NCI-H1092 treated with DMSO at 0.1 percent for 48 hours (cell line): ENCODE results near the gene CCN2.

ENCODE experiments used
- DNase-seq: peaks from one replicate; lab custom pipeline; 2025; lab: John Stamatoyannopoulos, UW

The CCN2 gene, protein sequence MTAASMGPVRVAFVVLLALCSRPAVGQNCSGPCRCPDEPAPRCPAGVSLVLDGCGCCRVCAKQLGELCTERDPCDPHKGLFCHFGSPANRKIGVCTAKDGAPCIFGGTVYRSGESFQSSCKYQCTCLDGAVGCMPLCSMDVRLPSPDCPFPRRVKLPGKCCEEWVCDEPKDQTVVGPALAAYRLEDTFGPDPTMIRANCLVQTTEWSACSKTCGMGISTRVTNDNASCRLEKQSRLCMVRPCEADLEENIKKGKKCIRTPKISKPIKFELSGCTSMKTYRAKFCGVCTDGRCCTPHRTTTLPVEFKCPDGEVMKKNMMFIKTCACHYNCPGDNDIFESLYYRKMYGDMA

DNA sequence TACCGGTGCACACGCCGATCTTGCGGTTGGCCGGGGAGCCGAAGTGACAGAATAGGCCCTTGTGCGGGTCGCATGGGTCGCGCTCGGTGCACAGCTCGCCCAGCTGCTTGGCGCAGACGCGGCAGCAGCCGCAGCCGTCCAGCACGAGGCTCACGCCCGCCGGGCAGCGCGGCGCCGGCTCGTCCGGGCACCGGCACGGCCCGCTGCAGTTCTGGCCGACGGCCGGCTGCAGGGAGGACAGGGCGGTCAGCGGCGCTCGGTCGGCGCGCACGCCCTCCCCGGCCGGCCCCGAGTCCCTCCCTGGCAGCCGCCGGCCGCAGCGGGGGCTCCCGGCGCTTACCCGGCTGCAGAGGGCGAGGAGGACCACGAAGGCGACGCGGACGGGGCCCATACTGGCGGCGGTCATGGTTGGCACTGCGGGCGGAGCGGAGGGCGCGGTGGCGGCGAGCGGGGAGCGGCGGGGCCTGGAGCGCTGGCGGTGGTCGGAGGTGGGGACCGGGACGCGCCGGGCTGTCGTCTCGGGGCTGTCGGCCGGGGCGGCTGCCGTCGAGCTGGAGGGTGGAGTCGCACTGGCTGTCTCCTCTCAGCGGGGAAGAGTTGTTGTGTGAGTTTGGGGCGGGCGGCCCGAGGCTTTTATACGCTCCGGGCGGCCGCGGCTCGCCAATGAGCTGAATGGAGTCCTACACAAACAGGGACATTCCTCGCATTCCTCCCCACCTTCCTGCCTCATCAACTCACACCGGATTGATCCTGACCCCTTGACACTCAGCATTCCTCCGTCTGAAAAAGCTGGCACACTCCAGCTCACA lies at the start of gene CCN2:
TSS of gene CCN2 (minus strand) at position 606 of the 809 bp plus-strand sequence. CDS start at position 406, 200 bp downstream.
- DNase-seq, result no peak

DNA sequence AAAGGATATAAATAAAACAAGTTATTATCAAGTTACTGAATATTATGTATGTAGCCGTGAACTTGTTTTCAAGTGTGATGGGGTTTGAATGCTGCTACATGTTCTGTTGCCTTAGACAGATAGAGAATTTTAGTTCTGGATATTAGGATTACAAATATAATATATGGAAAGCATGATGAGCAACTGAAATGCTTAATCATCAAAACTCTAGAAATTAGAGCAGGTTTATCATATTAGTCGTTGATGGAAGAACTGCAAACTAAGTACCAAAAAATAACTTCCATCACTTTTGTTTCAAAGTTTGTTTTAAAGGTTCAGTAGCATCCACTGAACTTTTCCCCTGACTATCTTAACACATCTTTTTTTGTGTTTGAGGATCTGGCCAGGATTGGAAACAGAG lies 49.1 kb upstream of the CCN2 start:
- no peak for DNase-seq

DNA sequence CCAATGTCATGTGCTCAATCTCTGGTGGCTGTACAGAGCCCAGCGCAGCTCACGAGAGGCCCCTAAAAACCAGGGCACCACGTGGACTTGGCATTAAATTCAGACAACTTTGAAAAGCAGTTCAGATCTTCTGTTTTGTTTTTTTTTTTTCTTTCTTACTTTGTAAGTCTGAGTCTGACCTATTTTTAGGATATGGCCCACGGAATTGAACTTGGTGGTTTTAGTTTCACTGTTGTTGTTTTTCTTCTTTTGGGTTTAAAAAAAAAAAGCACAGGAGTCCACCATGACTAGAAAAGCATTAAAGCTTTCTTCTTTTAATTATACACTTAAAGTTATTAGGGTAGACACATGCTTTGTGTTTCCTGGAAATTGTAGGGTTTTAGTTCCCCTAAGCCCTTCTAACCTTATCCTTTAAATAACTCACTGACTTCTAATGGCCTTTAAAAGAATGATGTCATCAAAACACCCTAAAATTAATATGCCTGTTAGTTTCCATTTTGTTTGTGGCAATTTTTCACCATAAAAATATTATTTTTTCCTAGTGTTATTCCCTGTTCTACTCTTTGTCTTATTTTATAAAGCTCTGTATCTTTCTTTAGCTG lies 48.5 kb upstream of the CCN2 start:
- no peak for DNase-seq

DNA sequence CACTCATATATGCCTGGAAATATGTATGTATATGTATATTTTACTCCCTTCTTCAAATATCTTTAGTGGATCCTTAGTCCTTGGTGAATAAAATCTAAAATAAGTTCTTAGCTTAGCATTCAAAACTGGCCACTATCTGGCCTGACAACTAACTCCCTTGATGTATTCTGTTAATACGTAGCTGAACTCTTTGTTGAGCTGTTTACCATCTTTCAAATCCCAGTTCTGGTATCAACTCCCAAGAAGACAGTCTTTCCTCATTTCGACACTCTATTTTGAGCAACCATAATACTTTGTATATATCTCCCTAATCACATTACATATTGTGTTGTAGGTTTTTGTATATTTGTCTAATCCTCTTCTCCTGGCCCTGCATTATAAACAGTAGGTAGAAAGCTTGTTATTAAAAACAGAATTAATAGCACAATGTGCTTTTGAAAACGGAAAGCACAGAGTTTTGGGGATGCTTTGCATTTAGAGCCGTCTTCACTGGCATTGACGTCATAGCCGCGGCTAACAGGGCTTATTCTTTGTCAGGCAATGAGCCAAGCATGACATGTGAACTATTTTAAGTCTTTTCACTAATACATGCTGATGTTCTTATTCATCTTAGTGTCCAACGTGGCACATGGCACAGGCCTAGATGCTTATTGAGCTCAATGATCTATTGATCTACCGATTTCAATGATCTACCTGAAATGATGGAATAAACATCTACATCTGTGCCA lies 47.2 kb upstream of the CCN2 start:
- no peak for DNase-seq

DNA sequence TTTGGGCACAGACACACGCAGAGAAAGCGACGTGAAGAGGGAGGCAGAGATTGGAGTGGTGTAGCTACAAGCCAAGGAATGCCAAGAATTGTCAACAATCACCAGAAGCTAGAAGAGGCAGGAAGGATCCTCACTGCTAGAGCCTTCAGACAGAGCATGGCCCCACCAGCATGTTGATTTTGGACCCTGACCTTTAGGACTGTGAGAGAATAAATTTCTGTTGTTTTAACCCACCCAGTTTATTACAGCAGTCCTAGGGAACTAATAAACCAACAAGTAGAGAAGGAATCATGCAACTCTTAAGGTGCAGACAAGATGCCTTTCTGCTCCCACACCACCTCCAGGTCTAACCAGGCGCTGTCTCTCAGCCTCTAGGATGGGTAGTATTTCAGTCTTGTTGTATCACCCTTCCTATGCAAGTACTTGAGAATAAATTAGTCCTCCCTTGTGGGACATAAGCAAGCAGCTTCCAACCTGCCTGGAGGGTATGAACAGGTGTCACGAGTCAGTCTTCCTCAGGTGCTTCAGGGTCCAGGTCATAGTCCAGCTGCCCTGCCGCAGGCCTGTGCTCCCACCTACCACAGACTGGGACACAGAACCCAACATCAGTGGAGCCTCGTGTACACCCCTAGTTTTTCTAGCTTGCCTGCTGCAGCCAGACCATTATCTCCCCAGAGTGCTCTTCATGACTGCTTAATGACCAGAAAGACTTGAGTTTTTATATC lies 46.4 kb upstream of the CCN2 start:
- DNase-seq, result no peak

DNA sequence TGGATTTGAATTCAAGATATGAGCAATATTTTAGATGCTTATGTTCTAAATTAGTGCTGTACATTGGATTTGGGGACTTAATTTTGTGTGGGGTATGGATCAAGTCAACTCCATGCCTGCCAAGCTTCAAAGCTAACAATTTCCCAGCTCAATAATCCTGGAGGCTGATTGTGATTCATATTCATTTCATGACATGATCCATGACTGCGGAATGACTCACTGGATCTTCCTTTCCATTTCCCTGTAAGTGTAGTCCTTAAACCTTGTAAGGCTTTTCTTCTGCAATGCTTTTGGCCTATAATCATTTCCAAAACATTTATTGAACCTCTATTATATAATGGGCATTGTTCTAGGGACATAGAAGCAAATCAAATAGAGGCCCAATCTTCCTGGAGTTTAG lies 44.7 kb upstream of the CCN2 start:
- DNase-seq, result no peak

DNA sequence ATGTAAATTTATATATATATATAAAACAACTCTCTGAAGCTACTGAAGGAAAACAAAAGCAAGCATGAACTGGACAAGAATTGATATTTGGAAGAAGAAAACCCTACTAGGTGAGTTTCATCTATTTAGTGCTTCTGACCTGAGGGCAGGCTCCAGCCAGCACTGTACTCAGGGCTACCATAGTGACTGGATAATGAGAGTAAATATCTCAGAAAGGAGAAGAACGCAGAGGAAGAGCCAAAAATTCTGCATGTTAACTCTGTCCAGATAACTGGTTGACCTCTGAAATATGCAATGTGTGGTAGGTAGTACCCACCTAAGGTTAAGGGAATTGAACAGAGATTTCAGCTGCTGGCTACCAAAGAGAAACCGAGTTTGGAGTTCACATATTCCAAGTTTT lies 41.4 kb upstream of the CCN2 start:
- DNase-seq, result no peak

DNA sequence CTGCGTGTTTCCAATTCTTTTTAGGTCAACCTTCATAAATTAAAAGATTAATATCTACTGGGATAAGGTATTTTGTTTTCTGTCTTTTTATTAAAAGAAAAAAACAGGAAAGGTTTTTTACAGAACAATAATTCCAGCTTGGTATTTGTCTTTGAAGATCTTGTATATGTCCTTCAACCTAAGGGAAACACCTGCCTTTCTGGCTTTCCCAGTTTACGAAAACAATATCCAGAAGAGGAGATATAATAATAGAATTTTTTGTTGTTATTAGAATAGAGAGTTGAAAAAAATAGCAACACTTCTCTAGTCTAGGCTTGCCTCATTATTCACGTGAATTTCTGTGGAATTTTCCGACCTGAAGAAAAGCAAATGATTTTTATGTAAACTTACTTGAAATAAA lies 37.9 kb upstream of the CCN2 start:
- DNase-seq, result no peak

DNA sequence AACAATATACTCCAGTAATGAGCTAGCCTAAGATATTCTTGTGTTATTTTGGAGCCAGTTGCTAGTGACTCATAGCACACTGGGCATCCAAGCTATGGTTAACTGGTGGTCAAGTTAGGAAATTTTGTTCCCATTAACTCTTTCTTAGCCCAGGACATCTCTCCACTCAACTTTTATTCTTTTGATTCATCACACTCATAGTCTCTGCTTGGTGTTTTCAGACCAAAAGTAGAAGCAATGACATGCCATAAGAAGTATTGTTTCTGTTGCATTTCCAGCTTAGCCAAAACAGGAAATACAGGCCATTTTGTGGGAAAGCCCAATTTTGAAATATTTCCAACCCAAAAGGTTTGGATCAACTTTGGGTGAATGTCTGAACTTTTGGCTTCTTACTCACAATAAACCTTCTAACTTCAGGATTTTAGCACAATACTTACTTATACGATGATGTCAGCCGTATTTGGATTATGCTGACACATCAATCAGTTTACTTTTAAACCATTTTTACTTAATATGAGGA lies 31.6 kb upstream of the CCN2 start:
- DNase-seq, result no peak

DNA sequence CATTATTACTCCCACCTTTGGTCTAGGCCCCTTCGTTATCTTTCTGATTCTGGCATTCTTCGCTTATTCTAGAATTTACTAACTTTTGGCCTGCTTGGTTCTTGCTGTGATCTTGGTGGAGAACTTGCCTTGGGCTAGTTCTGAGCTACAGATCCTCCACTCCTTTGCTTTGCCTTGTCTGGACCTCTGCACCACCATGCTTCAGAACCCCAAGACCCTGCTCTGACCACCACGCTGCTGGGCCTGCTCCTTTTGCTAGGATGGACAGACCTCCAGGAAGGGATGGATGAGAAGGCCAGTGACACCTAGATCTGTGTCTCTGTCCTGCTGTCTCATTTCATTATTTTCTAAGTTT lies 30.4 kb upstream of the CCN2 start:
- no peak for DNase-seq

DNA sequence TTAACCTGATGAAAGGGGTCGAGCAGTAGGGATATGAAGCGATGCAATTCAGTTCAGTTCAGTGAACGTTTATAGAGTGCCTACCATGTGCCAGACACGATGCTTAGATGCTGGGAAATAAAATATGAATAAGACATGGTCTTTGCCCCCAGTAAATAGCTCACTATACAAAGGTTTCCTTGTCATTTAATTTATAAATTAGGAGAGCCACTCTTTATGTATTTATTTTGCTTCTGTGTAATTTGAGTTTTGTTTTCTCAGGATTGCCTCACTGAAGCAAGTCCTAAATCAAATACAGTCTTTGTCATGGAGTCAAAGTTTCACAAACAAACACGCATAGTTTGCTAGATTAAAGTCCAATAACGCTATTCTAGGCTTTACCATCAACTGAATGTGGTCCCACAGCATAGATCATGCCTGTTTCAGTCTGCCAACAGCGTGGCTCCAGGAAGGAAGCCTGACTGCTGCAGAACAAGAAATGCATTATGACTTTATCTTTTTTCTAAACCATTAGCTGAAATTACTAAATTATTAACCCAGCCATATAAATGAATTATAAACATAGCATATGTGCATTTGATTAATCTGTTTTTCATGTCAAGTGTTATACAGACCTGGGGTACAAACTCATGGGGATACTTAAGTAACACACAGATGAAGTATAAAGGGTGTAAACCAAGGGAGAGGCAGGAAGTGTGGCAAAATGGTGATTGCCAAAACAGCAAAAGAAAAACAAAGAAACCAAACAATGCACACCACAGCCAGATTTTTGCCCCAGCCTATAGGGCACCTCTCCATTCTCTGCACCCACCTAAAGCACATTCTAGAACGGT lies 29.8 kb upstream of the CCN2 start:
- DNase-seq, result no peak

DNA sequence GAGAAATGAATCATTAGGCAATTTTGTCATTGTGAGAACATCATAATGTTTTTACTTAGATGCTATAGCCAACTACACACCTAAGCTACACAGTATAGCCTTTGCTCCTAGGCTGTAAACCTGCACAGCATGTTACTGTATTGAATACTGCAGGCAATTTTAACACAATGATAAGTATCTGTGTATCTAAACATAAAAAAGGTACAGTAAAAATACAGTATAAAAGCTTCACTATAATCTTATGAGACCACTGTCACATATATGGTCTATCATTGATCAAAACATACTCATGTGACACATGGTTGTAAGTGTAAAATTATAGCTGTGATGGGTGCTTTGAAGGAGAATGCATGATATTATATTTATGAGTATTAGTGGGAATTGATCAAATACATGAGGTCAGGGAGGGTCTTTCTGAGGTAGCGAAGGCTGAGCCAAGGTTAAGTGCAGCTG lies 29.2 kb upstream of the CCN2 start:
- no peak for DNase-seq

DNA sequence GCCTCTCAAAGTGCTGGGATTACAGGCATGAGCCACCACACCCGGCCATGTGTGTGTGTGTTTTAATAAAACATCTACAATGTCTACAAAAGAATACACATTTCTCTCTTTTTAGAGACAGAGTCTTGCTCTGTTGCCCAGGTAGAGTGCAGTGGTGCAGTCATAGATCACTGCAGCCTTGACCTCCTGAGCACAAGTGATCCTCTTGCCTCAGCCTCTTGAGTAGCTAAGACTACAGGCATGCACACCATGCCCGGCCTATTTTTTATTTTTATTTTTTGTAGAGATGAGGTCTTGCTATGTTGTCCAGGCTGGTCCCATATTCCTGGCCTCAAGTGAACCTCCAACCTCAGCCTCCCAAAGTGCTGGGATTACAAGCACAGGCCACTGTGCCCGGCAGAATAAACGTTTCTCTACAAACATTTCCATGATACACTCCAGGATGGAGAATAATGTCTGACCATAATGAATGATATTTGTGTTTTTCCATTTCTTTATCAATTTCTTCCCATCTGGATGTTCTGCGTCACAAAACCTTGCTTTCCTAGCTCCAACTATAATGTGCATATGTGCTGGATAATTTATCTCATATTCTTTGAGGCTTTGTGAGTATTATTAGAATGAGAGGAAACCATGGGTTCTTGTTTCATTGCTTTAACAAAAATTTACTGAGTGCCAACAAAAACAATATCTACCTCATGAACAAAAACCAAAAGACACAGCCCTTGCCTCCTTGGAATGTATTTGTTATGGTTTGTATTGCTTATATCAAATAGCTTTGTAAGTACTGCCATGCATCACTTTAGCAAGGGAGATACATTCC lies 28.6 kb upstream of the CCN2 start:
- no peak for DNase-seq

DNA sequence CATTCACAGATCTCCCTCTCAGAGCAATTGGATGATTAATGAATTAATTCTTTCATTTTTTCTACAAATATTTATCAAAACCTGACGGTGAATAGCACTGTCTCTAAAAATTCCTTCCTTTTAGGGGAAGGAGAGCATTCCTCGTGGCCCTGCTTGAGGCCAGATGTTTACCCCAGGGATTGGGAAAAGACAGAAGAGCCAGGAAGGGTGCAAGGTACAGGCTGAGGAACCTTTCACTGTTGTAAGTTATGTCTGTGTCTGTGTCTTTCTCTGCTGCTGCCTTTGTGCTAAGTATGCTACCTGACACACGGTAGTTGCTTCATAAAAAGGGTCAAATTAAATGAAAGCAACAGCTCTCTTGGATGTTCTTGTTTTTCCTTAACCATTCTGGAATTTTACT lies 27.4 kb upstream of the CCN2 start:
- DNase-seq, result no peak

DNA sequence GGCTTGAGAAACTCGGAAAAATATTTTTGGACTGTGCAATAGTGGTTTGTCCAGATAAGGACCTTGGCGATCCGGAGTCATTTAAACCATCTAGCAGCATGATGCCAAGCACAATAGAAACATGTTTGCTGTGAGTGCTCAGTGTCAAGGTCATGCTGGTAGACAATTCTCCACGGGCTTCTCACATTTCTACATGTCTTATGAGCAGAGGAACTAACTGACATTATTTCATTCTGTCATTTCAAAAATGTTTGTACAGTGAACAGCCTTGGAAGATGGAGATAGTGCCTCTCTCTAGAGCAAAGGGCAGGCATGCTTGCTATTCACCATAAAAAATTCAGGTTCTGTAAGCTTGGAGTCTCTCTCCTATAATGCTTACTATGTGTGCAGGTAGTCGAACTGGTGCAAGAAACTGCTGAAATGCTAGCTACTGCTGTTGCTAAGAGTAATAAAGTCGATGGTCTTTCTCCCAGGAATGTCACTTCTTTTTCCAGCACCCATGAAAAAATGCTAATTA lies 25.4 kb upstream of the CCN2 start:
- no peak for DNase-seq

DNA sequence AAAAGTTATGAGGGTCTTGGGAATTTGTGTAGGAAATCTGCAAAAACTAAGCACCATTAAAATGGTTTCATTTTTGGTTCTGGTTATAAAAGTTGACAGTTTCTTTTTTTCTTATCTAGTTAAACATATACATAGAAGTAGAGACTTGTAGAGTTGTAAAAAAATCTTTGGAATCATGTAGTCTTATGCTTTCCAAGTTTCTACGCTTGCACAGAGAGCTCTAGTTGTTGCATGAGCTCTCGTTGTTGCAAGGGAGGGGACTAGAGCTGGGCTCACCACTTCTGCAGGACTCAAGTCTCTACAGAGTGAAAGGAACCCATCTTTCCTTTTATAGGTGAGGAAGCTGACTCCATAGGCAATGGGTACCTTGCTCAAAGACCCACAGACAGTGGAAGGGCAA lies 21.6 kb upstream of the CCN2 start:
- DNase-seq, result no peak

DNA sequence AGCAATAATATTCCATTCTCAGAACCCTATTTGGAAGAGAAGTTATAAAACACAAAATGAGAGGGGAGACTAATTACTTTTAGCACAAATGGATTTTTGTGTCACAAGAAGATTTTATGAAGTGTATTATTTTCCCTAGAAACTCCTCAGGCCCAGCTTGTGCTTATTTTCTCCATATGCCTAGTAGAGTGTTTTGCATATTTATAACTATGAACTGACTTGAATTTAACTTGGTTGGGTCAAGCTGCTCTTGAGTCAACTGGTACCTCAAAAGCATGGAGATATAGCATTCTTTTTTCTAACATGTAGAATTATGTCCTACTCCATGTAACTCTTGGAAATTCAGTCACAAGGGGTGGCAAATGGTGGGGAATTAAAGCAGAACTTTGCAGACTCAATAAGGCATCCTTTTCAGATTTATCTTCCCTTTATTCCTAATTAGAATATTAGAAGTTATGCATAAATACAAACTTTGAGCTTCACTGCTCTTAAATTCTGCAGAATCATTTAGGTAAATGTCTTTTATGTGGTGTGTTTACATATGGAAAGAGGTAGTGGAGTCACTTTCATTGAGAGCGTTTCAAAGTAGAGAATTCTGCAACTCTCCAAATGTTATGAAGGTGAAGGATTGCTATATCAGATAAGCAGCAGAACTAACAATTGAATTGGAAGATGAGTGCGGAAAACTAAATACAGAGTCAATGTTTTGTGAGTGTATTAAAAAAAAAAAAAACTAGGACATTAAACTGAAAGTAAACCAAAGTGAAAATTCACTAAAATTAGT lies 19.1 kb upstream of the CCN2 start:
- DNase-seq, result no peak

DNA sequence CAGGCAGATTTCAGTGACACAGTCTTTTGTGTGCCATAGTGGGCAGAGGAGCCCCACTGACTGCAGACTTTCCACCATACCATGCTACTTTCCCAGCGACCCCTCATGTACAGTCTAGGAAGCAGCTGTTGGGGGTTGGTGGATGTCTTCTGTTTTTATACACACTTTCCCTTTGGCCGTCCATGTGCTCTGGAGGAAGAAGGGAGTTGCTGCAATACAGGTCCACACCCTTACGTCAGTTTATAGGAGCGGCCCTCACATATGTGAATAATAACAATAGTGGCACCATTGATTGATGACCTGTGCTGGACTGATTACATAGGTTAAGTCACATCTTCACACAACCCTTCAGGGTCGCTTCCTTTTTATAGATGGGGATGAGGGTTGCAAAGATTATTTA lies 17.5 kb upstream of the CCN2 start:
- DNase-seq, result no peak

DNA sequence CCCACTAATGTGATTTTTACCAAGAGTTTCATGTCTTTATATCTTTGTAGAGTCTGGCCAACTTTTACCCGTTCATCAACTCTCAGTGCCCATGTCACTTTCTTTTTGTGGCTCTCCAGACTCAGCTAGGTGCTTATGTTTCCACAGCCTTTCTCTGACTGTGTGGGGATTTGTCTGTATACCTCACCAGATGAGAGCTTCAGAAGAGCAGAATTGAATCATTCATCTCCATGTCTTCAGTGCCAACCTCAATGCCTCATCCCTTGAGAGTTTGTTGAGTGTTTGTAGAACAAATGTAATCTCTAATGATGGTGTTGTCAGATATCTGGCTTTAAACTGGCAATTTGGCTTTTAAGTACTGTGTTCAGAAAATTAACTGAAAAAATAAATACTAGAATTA lies 16.8 kb upstream of the CCN2 start:
- DNase-seq, result no peak
